ENCODE data around the gene STBD1. TPM values are rescaled to one million over a fixed set of nuclear protein-coding genes. Genes with fewer than 3 reads are reported as not detected.

STBD1 gene
- total and polyA plus RNA-seq, 4 donors, result 10.3 to 42.5 (median 30.3) TPM

- no peaks in the 10 kb centered on the region for H3K27me3 ChIP-seq (ENCODE audit: control insufficient read depth in 4 of 4, insufficient read depth in 4 of 4, low read length in 3 of 4)
- TF ChIP-seq ATF3 (IDR thresholded peaks at IDR 0.05) (no peak), YY1 (IDR thresholded peaks at IDR 0.05) (no peak), HNF4A (conservative IDR thresholded peaks at IDR 0.05) (peak; percentile 25 to 32), RXRA (IDR thresholded peaks at IDR 0.05) (no peak), CTCF (IDR thresholded peaks at IDR 0.05; ENCODE audit: low read depth, low read length, missing input control) (no peak), JUND (IDR thresholded peaks at IDR 0.05) (no peak), ZBTB33 (IDR thresholded peaks at IDR 0.05) (no peak), NR2F2 (IDR thresholded peaks at IDR 0.05) (no peak), EGR1 (IDR thresholded peaks at IDR 0.05; ENCODE audit: low read depth in 2 of 2) (no peak), GABPA (IDR thresholded peaks at IDR 0.05 in 1 of 2, conservative IDR thresholded peaks at IDR 0.05 in 1 of 2) (no peak), MAX (IDR thresholded peaks at IDR 0.05) (no peak), REST (IDR thresholded peaks at IDR 0.05) (no peak), HNF4G (IDR thresholded peaks at IDR 0.05) (peak; percentile 11), SP1 (IDR thresholded peaks at IDR 0.05) (no peak), RAD21 (IDR thresholded peaks at IDR 0.05) (peak; percentile 13 to 40), FOXA1 (IDR thresholded peaks at IDR 0.05) (no peak), TAF1 (conservative IDR thresholded peaks at IDR 0.05) (no peak)
- peaks cover 0 to 17% (median 5%) of the 10 kb centered on the region in 4 donors for H3K4me1 ChIP-seq (ENCODE audit: control insufficient read depth in 4 of 4, insufficient read depth in 4 of 4, low read length in 3 of 4)
- DNase-seq (ENCODE audit: low spot score), result no peak
- H3K4me3 ChIP-seq (ENCODE audit: low read depth in 1 of 3, low read length in 3 of 3), result no peak overlapping the region
- H3K36me3 ChIP-seq (ENCODE audit: control insufficient read depth in 4 of 4, insufficient read depth in 3 of 4, low read depth in 1 of 4, low read length in 3 of 4), result no peaks in the 10 kb centered on the region
- peak overlapping the region in 1 of 2 donors; percentile 51 for H3K27ac ChIP-seq (ENCODE audit: low read depth in 1 of 2, low read length in 2 of 2)
- WGBS, result 52% methylated on average over 7 of the region's 7 CpGs
- peaks cover 0 to 4% (median 0%) of the 10 kb centered on the region in 4 donors for H3K9me3 ChIP-seq (ENCODE audit: control insufficient read depth in 4 of 4, low read length in 3 of 4)
- H3K9ac ChIP-seq (ENCODE audit: low read depth in 1 of 2, low read length in 2 of 2), result no peak overlapping the region
Measured at GRCh38 chr4:76315267-76315918, 8.9 kb downstream of the STBD1 start.

Measured in liver (tissue), 9 donors.